ENCODE measurements around the gene RAB36. TPM values are rescaled to one million over a fixed set of nuclear protein-coding genes. Genes with fewer than 3 reads are reported as not detected.

Gene RAB36
- total RNA-seq, 1 donor from 2014 or later = 0.47 TPM

DNA sequence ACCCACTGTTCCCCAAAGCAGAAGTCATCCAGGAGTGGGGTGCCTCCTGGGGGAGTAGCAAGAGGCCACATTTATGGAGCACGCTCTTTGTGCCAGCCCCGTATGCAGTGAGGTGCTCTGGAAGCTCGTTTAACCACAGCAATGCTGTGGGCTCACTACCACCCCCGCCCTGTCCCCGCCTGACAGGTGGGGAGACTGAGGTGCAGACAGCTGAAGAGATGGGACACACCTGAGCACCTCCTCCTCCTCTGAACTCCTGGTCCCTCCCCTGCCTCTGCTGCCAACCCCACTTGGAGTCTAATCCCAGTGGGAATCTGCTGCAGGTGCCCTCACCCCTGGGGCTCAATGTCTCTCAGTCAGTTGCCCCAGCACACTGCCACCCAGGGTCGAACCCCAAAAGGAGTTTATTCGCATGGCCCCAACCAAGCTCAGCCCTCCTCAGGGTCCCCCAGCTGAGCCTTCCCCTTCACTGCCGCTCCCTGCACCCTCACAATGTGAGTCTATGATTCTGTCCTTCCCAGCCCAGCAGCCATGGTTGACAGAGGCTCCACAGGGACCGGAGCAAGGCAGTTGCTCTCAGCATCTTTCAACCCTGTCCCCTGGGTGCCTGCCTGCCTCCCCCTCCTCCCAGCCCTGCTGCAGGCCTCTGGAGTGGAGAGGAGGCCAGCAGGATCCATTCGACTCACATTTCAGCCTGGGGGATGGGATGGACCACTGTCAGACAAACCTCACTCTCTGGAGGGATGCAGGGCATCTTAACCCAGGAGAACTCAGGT is 21.8 kb downstream of the RAB36 start:
- H3K36me3 ChIP-seq = no peaks in the 10 kb centered on the region

DNA sequence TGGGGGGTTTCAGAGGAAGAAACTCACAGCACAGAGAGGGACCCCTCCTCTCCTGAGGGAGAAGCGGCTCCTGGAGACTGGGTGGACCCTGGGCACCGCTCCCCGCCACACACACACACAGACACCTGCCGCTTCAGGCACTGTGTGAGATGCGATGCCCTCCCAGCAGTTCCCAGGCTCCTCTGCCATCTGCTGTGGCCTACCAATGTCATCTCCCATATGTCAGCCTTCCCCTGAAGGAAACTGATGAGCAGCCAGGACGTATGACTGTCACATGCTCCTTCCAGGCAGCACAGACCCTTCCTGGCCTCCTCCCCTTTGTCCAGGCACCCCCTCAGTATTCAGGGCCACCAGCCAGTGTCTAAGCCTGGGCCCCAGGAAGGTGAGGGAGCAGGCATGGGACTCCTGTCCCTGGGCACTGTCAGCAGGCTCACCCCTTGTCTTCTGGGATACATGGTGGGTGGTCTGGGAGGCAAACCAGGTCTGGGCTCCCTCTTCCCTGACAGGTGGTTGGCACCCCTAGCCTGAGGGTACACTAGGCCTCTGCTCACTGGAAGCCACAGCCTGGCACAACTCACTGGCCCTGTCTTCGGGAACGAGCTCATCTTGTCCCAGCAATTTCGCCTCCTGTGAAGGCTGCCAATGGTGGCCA is 23.2 kb downstream of the RAB36 start:
- intact Hi-C loops (cut with micrococcal nuclease) = no loop called here
- no peak for DNase-seq
- Histone ChIP-seq H3K27me3 (ENCODE audit: low read depth) (no peaks in the 10 kb centered on the region), H3K36me3 (no peaks in the 10 kb centered on the region), H3K9me3 (replicated peaks) (no peaks in the 10 kb centered on the region), H3K27ac (replicated peaks) (no peak overlapping the region), H3K4me3 (no peak overlapping the region), H3K4me1 (no peaks in the 10 kb centered on the region)
- TF ChIP-seq, protein P1, sequence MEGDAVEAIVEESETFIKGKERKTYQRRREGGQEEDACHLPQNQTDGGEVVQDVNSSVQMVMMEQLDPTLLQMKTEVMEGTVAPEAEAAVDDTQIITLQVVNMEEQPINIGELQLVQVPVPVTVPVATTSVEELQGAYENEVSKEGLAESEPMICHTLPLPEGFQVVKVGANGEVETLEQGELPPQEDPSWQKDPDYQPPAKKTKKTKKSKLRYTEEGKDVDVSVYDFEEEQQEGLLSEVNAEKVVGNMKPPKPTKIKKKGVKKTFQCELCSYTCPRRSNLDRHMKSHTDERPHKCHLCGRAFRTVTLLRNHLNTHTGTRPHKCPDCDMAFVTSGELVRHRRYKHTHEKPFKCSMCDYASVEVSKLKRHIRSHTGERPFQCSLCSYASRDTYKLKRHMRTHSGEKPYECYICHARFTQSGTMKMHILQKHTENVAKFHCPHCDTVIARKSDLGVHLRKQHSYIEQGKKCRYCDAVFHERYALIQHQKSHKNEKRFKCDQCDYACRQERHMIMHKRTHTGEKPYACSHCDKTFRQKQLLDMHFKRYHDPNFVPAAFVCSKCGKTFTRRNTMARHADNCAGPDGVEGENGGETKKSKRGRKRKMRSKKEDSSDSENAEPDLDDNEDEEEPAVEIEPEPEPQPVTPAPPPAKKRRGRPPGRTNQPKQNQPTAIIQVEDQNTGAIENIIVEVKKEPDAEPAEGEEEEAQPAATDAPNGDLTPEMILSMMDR (IDR thresholded peaks at IDR 0.05; ENCODE audit: borderline replicate concordance) = no peak

More for the DNA sequence above, 21.8 kb downstream of the RAB36 start:
- Histone ChIP-seq H3K27me3 (ENCODE audit: low read depth) (no peaks in the 10 kb centered on the region), H3K27ac (replicated peaks) (no peak overlapping the region), H3K4me1 (no peaks in the 10 kb centered on the region), H3K4me3 (no peak overlapping the region), H3K9me3 (replicated peaks) (no peaks in the 10 kb centered on the region)
- DNase-seq = no peak
- intact Hi-C loops (cut with micrococcal nuclease) = no loop called here
- TF ChIP-seq, protein P1 (IDR thresholded peaks at IDR 0.05; ENCODE audit: borderline replicate concordance) = no peak

DNA sequence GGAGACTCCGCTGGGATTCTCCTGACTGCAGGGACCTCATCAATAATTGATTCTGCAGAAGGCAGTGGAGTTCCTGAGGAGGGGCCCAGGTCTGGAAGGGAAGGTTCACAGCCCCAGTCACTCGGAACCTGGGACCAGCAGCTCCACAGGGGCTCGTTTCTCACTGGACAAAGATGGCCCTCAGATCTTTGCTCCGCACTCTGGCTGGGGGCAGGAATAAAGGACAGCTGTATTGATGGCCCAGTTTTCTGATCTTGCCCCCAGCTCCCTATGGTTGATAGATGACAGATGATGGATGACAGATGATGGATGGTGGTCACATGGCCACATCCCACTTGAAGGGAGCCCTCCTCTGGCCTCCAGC is 23.7 kb downstream of the RAB36 start:
- intact Hi-C loops (cut with micrococcal nuclease) = no loop called here
- DNase-seq = no peak
- H3K4me3 ChIP-seq = no peak overlapping the region

DNA sequence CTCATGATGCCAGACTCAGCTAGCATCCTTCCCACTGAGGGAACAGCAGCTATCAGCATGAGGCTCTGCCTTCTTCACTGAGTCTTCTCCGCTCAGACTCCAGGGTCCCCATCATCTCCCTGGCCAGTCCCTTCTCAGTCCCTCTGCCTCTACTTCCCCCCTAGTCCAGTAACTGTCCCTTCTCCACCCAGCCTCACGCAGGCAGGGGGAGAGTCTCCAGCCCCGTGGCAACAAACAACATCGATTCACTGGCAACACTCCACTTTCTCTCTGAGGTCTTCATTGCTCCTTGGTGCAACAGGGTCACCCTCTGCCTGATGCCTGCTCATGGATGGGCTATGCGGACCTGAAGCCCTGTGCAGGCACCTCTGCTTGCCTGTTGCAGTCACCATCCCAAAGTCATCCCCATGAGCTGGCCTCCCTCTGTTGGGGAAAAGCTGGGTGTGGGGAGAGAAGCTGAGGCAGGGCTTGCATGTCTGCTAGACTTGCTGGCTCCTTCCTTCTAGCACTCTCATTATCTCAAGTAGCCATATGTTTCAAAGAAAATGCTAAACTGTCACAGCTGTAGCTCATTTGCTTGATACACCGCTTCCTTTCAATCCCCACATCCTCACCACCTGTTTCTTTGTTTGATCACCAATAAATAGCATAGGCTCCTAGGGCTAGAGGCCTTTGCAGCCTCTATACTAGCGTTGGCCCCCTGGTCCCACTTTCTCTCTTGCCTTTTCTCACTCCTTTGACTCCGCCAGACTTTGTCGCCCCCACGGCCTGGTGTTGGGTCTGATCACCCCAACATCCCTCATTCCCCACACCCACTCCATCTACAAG is 30.8 kb downstream of the RAB36 start:
- Histone ChIP-seq H3K4me3 (no peak overlapping the region), H3K36me3 (no peaks in the 10 kb centered on the region), H3K27me3 (ENCODE audit: low read depth) (no peaks in the 10 kb centered on the region), H3K27ac (replicated peaks) (no peak overlapping the region), H3K9me3 (replicated peaks) (peaks cover 19% of the 10 kb centered on the region), H3K4me1 (peaks cover 17% of the 10 kb centered on the region)
- DNase-seq = no peak
- intact Hi-C loops (cut with micrococcal nuclease) = loop anchor here (2.0 kb wide), 1 partner anchor 107 kb away; no protein-coding TSS in a partner anchor
- TF ChIP-seq, protein P1 (IDR thresholded peaks at IDR 0.05; ENCODE audit: borderline replicate concordance) = no peak

More for the DNA sequence above, 23.7 kb downstream of the RAB36 start:
- no peaks in the 10 kb centered on the region for H3K4me1 ChIP-seq
- TF ChIP-seq, protein P1 (IDR thresholded peaks at IDR 0.05; ENCODE audit: borderline replicate concordance) = no peak
- no peak overlapping the region for H3K27ac ChIP-seq (replicated peaks)
- no peaks in the 10 kb centered on the region for H3K36me3 ChIP-seq
- no peaks in the 10 kb centered on the region for H3K27me3 ChIP-seq (ENCODE audit: low read depth)
- no peaks in the 10 kb centered on the region for H3K9me3 ChIP-seq (replicated peaks)

DNA sequence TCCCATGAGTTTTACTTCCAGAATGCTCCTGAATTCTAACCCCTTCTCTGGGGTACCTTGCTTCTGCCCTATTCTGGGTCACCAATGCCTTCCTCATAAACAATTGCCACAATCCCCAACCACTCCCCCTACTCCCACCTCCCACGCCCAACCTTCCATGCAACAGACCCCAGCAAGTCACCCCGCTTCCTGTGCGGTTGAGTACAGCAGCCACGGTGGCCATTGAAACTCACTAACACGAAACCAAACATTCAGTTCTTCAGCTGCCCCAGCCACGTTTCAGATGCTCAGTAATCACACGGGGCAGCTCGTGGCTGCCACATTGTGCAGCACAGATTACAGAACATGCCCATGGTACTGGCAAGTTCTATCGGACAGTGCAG is 31.4 kb downstream of the RAB36 start:
- TF ChIP-seq, protein P1 (IDR thresholded peaks at IDR 0.05; ENCODE audit: borderline replicate concordance) = no peak
- Histone ChIP-seq H3K27me3 (ENCODE audit: low read depth) (no peaks in the 10 kb centered on the region), H3K4me1 (peaks cover 22% of the 10 kb centered on the region), H3K36me3 (no peaks in the 10 kb centered on the region), H3K4me3 (no peak overlapping the region), H3K27ac (replicated peaks) (no peak overlapping the region), H3K9me3 (replicated peaks) (peaks cover 19% of the 10 kb centered on the region)
- DNase-seq = no peak
- intact Hi-C loops (cut with micrococcal nuclease) = loop anchor here (2.0 kb wide), 1 partner anchor 106 kb away; no protein-coding TSS in a partner anchor
